ENCODE measurements around the gene MYO6.

DNA sequence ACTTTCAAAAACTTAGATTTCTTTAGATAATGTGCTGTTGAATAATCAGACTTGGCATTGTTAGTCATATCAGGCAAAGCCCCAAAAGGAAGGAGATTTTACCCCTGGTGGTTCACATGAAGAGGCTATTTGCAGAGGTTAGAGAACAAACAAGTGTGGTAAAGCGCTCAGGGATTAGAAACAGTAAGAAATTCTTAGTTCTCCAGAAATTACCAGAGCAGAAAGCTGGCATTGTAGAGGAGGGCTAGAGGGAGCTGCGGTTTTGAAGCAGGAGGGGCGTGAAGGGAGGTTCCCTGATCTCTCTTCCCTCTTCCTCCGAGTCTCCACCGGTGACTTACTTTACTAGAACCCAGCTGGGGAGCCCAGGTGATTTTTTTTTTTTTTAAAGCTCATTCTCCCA is 10.2 kb downstream of the MYO6 start:
- TF ChIP-seq, protein P1, sequence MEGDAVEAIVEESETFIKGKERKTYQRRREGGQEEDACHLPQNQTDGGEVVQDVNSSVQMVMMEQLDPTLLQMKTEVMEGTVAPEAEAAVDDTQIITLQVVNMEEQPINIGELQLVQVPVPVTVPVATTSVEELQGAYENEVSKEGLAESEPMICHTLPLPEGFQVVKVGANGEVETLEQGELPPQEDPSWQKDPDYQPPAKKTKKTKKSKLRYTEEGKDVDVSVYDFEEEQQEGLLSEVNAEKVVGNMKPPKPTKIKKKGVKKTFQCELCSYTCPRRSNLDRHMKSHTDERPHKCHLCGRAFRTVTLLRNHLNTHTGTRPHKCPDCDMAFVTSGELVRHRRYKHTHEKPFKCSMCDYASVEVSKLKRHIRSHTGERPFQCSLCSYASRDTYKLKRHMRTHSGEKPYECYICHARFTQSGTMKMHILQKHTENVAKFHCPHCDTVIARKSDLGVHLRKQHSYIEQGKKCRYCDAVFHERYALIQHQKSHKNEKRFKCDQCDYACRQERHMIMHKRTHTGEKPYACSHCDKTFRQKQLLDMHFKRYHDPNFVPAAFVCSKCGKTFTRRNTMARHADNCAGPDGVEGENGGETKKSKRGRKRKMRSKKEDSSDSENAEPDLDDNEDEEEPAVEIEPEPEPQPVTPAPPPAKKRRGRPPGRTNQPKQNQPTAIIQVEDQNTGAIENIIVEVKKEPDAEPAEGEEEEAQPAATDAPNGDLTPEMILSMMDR (tag by site-specific recombination; IDR thresholded peaks at IDR 0.05): no peak
- TF ChIP-seq ZNF274 (IDR thresholded peaks at IDR 0.05; ENCODE audit: low read length) (no peak), ZNF274 (tag by site-specific recombination; IDR thresholded peaks at IDR 0.05; ENCODE audit: borderline replicate concordance) (no peak), KLF1 (tag by site-specific recombination; IDR thresholded peaks at IDR 0.05) (no peak), ZNF280D (tag by site-specific recombination; IDR thresholded peaks at IDR 0.05) (no peak), SETDB1 (IDR thresholded peaks at IDR 0.05; ENCODE audit: insufficient read length, low read length) (no peak)
